SK-N-MC (cell line): ENCODE measurements around the gene HNF4A.

ENCODE experiments used
- EZH2 ChIP-seq: fragments of 200-600 bp; sonication (generic); IDR thresholded peaks from one replicate; pipeline ENCODE4 v1.6.1; 2017; ENCODE audit warnings: antibody characterized with exemption
- POLR2AphosphoS5 ChIP-seq: IDR thresholded peaks from 2 replicates; pipeline ENCODE4 v1.6.1; 2012; ENCODE audit warnings: mild to moderate bottlenecking, low read depth, low read length, borderline replicate concordance

- TF ChIP-seq POLR2AphosphoS5 (no peak), EZH2 (no peak)
Measured at GRCh38 chr20:44370639-44371218, 15.2 kb downstream of the HNF4A start.
